Endometrial microvascular endothelial cells (primary cell): ENCODE results near the gene UNC119. TPM values are rescaled to one million over a fixed set of nuclear protein-coding genes. Genes with fewer than 3 reads are reported as not detected.

ENCODE experiments used
- in situ Hi-C: cut with HindIII; loops from 2 replicates; pipeline ENCODE4 v1.10.0; 2017; ENCODE audit warnings: low sequenced_read_pairs, low pct_unique_long_range_greater_than_20kb; ENCODE audit errors: inconsistent ontology term
- total RNA-seq: library from RNA; depleted of rRNA; stranded (reverse); fragments of >200 nt; gene quantifications from one replicate; pipeline ENCODE4 v1.2.3, GENCODE V29; 2015; ENCODE audit errors: inconsistent ontology term

UNC119 gene
- total RNA-seq, 1 donor from 2014 or later, result 28.7 TPM

GRCh38 chr17:28547096-28547622, 5.3 kb downstream of the UNC119 start:
- in situ Hi-C loops, result no loop called here

GRCh38 chr17:28545787-28546415, 6.5 kb downstream of the UNC119 start:
- in situ Hi-C loops, result no loop called here

GRCh38 chr17:28545141-28545503, 7.3 kb downstream of the UNC119 start:
- in situ Hi-C loops, result no loop called here

GRCh38 chr17:28544402-28545140, 7.9 kb downstream of the UNC119 start:
- in situ Hi-C loops, result no loop called here

GRCh38 chr17:28541439-28541838, 11.0 kb downstream of the UNC119 start:
- in situ Hi-C loops, result no loop called here

- in situ Hi-C loops, result no loop called here
Observed at GRCh38 chr17:28540231-28540630, 12.2 kb downstream of the UNC119 start.

- in situ Hi-C loops, result no loop called here
Observed at GRCh38 chr17:28538296-28538895, 14.0 kb downstream of the UNC119 start.

GRCh38 chr17:28537219-28537610, 15.2 kb downstream of the UNC119 start:
- in situ Hi-C loops, result no loop called here

- in situ Hi-C loops, result no loop called here
Observed at GRCh38 chr17:28536532-28537218, 15.7 kb downstream of the UNC119 start.

GRCh38 chr17:28534740-28535375, 17.6 kb downstream of the UNC119 start:
- in situ Hi-C loops, result no loop called here

- in situ Hi-C loops, result no loop called here
Observed at GRCh38 chr17:28533091-28533807, 19.2 kb downstream of the UNC119 start.

GRCh38 chr17:28532050-28532960, 20.1 kb downstream of the UNC119 start:
- in situ Hi-C loops, result no loop called here

GRCh38 chr17:28530926-28531325, 21.5 kb downstream of the UNC119 start:
- in situ Hi-C loops, result no loop called here

- in situ Hi-C loops, result no loop called here
Observed at GRCh38 chr17:28530250-28530649, 22.2 kb downstream of the UNC119 start.

- in situ Hi-C loops, result no loop called here
Observed at GRCh38 chr17:28529013-28529400, 23.4 kb downstream of the UNC119 start.

GRCh38 chr17:28528327-28529012, 24.0 kb downstream of the UNC119 start:
- in situ Hi-C loops, result no loop called here

GRCh38 chr17:28527859-28528258, 24.6 kb downstream of the UNC119 start:
- in situ Hi-C loops, result no loop called here
